HG03108 (cell line): ENCODE data around the gene METTL1.

Experiments
- ATAC-seq: cut with Tn5 transposase; IDR thresholded peaks from one replicate; pipeline ENCODE4 v1.9.1; 2021; ENCODE audit warnings: moderate library complexity; ENCODE audit not compliant: unreplicated experiment

Gene METTL1

DNA sequence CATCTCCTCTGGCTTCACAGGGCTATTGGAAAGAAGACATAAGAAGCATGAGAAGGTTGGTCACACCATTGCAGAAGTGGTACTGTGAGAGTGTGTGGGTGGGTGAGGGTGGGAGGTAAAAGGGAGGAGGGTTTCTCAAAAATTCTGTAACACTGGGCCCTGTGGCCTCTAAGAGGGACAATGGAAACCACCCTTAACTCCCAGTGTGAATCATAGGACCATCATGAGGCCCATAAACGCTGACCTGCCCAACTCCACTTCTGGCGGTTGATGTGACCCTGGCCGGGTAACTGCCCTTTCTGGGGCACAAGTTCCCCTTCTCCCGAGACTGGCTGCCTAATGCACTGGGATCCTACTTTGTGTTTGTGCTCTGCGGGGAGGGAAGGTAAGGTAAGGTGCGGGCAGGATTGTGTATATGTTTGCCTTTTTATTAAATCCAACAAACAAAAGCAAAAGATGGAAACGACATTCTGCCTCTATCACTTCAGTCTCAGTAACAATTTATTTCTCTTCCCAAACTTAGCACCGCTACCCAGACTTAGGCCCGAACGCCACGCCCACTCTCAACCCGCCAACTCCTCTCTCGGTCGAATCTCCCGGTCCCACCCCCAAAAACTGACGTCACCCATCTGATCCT lies 551 bp downstream of the METTL1 start:
- peak; percentile 61 for ATAC-seq

DNA sequence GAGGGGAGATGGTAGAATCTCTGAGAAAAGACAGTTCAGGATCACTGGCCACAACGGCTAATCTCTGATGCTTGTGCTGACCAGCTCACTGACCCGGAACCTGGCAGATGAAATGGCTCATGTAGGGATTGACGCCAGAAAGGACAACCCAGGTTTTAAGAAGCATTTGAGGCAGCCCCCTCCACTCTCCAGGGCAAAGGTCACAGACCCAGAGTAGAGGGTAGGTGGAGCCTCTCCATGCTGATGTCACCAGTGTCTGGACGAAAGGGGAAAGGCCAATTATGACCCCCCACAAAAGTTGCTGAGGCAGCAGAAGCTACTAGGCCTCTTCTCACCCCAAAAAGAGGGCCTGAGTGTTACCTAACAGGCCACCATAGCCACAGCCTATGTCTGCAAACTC lies 1.2 kb downstream of the METTL1 start:
- ATAC-seq = no peak

DNA sequence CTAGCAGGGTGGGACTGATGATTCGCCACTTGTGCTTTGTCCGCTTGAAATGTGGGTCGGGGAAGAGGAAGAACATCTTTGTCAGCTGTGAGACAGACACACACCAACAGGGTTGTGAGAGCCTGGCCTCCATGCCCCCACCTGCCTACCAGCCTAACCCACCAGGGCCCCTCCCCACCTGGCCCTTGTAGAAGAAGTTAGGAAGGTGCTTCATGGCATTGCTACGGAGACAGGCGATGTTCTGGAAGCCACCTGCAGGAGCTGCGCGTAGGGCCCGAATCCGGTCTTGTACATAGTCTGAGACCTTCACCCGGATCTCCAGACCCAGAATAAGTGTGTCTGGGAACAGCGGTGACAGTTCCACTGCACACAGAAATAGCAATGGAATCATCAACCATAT lies 2.3 kb downstream of the METTL1 start:
- ATAC-seq = no peak

DNA sequence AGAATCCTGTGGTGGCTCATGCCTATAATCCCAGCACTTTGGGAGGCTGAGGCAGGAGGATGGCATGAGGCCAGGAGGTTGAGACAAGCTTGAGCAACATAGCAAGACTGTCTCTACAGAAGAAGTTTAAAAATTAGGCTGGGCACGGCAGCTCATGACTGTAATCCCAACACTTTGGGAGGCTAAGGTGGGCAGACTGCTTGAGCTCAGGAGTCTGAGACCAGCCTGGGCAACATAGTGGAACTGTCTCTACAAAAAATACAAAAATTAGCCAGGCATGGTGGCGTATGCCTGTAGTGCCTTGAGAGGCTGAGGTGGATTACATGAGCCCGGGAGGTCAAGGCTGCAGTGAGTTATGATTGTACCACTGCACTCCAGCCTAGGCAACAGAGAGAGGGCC lies 4.0 kb downstream of the METTL1 start:
- ATAC-seq = no peak

DNA sequence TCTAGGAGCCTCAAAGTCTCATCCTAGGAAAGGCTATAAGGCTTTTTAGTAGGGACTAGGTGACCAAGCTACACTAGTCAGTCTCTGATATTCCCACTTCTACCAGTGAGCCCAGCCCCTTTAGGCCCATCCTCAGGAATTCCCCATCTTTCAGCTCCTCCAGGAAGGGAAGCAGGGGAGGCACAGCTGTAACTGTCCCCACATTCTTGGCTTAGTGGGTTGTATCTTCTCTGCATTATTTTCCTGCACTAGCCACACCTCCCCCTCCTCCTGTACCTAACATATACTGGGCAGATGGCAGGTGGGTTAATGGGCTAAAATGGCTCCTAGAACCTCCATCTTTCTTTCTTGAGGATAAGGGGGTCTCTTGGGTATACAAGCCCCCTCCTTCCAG lies 4.6 kb downstream of the METTL1 start:
- no peak for ATAC-seq

DNA sequence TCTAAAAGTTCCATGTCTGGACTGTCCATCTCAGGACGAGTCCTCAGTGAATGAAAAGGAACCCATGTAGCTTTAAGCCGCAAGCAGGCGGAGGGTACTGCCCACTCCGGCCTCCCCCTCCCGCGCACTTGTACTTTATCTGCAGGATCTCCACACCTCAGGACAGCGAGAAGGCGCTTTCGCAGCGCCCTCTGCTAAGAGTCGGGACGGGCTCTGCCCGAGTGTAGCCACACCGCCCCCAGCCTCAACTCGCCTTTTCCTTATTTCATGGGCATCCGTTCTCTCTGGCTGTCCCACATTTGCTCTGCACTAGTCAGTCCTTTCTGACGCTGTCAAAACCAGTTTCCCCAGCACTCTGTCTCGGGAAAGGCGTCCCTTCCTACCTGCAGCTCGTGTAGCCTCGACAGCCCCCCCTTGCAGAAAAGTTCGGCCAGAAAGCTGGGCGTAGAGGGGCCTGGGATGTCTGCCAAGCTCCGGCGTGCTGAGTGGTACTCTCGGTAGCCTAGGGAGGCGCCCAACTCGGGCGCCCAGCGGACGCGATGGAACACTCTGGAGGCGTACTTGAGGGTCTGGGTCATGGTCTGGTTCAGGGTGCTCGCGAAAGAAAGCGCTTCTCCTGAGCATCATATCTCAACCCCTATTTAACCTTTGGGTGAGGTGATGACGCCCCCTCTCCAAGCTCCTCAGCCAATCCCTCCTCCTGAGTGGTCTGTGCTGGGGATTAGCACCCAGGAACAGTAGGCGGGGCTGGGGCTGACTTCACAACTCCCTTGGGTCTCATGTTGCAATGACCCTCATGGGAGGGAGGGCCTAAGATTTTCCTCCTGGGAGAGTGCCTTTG lies 5.2 kb downstream of the METTL1 start, which contains the start of gene CYP27B1:
Gene CYP27B1 (minus strand): TSS at position 615 of the 841 bp plus-strand sequence. CDS start 37 bp downstream, at position 578.
- no peak for ATAC-seq

DNA sequence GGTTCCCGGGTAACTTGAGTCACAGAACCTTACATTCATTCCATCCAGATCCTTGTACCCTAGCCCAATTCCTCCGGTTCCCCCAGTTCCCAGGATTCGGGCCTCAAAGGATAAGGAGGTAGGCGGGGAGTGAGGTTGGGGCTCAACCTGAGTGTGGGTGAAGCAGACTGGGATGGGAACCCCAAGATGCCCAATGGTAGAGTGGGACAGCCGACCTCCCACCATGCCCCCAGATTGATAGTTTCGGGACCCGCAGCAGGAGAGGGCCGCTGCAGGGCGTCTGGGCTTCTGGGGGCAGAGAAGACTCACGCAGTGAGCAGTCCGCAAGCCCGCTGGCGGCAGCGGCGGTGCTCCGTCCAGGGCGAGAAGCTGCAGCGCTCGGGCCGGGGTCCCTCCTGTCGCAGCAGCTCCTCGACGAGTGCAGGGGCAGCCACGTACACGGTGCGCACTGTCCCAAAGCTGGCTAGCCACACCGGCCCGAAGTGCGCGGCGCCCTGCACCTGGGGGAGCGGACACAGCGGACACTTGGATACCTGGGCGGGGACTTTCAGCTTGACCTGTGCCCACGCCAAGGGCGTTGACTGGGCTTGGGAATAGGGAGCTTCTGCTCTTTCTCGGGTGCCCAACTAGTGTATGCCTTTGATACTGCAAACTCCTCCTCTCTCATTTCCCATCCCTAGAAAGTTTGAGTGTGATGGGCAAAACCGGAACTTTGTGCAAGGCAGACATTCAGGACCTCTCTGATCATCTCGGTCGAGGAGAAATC lies 6.0 kb downstream of the METTL1 start:
- no peak for ATAC-seq

DNA sequence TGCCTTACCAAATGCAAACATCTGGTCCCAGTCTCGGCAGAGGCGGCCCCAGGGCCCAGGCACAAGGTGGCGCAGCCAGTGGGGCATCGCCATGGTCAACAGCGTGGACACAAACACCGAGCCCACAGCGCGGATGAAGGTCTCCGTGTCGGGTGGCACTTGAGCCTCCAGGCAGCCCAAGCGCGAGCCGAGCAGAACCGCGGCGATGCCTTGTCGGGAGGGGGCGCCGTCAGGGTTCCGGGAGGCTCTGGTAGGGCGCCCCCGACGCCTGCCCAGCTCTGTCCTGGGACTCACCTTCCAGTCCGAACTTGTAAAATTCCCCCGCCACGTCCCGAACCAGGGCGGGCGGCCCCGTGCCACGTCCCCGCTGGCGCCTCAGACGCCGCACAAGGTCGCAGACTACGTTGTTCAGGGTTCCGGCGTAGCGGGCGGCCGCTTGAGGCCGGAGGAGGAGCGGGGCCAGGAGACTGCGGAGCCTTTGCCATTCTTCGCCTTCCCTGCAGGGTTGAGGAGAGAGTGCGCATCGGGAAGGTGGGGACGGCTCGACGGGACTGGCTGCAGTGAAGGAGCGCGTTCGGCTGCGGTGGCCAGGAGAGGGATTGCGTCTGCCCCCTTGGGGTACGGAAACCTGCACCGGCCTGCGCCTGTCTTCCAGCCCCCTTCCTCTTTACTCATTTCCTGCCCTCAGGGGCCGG lies 6.8 kb downstream of the METTL1 start:
- ATAC-seq = no peak

DNA sequence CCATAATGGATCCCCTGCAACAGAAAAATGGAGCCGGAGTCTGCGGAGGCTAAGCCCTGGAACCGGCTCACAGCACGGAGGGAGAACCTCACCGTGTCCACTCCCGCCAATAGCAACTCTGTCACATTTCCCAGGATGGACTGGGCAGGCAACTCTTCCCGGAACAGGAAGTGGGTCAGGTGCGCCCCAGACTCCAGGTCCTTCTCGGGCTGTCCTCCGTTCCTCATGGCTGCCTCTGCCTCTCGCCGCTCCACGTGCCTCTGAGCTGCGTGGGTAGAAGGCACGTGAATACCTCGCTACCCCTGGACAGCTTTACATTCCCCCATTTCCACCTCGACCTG lies 7.3 kb downstream of the METTL1 start:
- no peak for ATAC-seq

DNA sequence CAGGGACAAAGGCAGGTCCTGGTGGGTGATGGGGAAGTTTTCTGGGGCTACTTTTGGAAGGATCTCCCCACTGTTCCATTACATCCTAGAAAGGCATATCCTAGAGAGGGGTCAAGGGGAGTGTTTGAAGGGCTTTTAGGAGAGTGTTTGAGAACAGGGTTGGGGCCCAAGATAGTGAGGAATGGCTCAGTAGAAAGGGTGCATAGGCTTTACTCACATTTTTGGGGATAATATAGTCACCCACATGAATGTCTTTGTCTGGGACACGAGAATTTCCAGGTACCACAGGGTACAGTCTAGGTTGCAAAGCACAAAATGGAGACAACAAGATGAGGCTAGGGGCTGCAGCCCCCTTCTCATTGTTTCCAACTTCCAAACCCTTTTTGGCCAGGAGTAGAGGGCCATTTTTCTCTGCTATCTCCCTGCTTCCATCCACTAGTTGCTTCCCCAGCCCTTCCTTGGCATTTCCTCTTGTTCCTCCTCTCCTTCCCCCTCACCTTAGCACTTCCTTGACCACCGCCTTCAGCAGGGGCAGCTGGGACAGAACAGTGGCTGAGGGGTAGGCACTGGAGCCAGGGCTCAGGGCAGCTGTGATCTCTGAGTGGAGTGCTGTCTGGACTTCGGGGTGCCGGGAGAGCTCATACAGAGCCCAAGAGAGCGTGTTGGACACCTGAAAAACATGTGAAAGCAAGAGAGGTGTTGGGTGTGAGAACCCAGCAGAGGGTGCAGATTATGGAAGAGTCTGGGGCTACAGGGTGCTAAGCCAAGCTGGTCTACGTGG lies 7.8 kb downstream of the METTL1 start:
- ATAC-seq = no peak

DNA sequence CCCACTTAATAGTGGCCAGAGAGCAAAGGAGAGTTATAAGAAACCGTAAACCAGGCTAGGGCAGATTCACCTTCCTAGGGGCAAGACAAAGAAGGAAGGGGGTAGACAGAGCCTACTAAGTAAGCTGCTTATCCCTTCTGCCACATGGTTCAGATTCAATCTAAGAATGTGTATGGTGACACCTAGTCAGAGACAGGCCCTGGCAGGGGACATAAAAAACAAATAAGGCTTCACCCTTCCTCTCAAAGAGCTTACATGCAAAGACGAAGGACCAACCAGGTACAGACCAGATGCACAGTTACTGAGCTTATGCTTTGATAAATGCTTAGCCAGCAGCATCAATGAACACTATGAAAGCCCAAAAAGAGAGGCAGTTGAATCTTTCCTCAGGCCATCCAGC lies 9.4 kb downstream of the METTL1 start:
- ATAC-seq = no peak

DNA sequence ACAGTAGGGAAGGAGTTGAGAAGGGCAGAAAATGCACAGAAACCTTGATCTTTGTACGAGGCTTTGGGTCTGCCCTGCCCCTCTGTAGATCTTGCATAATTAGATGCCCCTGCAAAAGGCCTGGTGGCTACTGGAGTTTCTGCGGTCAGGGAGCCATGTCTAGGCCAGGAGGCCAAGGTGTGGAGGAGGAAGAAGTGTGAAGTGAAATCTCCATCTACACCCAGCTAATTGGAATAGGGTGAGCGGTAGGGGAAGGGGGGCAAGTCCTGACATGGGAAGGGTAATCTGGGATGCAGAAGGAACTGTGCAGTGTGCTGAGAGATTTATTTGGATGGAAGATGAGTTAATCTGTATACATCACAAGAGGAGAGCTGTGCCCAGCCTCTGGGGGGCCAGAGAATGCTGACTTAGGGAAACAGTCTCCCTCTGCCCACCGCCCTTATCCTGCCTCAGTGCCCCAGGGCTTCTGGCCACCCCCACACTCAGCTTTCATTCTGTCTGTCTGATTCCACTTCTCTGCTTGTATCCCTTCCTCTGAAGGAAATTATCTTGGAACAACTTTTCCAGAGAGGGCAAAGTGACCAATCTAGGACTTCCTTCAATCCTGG lies 10.4 kb downstream of the METTL1 start:
- ATAC-seq = no peak

DNA sequence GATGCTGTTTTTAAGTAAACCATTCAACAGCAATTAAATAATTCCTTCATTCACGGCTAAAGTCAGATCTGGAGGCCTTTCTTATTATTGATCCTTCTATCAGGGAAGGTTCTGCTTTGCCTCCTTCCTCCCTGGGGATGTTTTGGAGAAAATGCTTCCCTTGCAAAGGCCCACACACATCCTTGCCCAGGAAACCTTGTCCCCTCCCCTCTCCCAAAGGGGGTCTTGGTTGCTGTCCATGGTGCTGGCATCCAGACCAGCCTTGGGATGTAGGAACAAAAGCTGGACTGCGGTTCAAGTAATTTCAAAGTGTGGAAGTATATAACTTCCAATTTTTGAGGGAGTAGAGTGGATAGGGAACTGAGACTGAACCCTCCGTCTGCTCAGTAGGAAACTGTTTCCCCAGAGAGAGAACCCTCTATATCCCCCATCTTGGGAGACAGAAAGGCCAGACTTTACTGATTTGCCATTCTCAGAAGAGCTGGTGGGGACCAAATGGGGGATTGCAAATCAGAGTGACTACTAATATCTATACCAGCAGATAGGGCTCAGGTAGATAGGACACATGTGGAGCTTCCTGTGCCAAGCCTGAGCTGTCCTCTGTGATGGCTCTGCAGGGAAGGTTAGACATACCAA lies 11.4 kb downstream of the METTL1 start:
- ATAC-seq = no peak

DNA sequence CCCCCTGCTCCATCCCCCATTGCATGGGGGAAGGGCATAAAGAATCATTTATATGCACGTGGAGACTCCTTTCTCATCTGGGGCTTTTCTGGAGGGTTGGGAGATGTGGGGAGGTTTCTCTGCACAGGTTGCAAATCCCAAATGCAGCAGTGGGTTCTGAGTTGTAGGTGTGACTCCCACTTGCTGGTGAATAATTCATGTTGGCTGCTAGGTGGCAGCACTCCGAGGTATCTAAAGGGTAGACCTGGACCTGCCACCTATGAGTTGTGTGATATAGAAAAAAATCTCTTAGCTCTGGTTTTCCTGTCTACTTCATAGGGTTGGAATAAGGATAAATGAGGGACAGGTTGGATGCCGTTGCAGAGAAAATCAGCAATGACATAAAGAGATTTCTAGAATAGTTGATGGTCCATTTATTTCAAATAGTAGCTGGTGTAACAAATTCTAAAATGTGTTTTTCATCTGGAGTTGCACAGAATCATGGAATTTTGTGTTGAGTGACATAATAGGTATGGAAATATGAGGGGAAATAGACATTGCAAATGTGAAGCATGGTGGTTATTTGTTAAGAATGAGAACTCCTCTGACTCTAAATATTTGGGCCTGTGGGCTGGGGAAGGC lies 12.4 kb downstream of the METTL1 start:
- ATAC-seq = no peak

DNA sequence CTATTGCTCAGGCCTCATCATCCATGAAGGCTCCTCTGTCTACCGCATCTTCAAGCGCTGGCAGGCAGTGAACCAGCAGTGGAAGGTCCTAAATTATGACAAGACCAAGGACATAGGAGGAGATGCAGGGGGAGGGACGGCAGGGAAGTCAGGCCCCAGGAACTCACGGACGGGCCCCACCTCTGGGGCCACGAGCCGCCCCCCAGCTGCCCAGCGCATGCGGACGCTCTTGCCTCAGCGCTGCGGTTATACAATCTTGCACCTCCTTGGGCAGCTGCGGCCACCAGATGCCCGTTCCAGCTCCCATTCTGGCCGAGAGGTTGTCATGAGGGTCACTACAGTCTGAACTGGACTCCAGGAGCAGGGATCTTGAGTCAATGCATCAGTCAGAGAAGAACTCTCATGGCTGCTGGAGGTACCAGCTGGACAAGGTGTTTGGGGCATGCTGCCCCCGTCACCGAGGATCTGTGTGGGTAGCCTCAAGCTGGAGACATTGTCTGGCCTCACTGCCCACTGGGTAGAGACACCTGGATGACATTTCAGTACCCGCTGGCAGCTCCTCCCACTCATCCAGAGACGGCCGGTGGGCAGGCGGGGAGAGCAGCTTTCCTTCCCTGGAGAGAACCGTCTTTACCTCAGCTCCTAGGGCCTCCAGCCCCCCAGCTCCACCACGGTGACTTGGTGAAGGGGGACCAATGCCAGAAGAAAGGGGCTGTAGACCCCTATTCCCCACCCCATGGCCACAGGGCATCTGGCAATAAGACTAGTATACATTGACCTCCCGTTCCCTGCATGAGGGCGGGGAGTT lies 13.1 kb downstream of the METTL1 start:
- no peak for ATAC-seq

DNA sequence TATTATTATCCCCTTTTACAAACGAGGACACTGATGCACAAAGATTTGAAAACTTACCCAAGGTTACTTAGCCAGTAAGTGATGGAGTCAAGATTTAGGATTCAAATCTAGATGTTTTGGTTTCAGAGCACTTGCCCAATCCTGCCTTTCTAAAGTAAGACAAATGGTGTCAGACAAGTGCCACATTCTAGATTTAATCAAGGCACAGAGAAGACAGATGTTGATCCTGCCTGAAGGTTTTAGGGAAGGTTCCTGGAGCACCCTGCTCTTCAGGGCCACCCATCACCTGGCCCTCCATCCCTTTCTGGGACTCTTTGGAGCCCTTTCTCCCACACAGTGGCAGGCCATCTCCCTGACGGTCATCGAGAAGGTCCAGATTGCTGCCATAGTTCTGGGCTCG lies 14.1 kb downstream of the METTL1 start:
- ATAC-seq = no peak

DNA sequence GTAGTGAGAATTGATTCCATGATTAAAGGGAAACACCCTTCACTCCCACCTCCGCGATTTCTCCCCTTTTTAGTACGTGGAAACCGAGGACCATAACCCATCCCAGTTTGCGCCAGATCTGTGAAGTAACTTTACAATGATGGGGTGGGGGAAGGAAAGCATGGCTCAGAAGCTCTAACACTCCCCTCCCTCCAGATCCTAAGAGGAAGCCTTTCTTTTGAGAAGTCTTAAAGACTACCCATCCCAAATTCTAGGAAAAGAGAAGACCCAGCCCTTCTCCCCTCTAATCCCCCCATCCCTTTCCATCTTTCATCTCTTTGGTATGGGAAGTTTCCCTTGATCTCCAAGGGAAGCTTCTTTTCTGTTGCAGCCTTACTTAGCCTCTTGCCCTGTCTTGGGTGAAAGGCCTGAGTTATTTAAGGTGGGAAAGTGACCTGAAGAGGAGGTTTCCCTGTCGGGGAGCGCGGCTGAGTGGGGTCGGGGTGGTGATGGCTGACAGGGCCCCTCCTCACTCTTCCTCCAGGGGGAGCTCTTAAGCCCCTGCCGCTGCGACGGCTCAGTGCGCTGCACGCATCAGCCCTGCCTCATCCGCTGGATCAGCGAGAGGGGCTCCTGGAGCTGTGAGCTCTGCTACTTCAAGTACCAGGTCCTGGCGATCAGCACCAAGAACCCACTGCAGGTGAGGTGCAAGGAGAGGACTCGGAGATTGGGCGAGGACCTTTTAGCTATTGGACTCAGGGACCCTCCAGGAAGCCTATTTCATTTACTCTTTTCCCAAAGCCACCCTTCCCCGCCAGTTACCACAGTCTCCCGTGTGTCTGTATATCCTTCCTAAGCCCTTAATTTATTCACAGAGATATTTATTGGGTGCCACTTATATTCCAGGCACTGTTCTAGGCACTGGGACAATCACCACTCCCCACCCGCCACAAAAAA lies 15.2 kb downstream of the METTL1 start:
- no peak for ATAC-seq
